NCI-H526 treated with DMSO at 0.1 percent for 48 hours (cell line): ENCODE data around the gene KCNQ4.

Experiments used
- DNase-seq: peaks from one replicate; lab custom pipeline; 2025; lab: John Stamatoyannopoulos, UW

KCNQ4 gene

DNA sequence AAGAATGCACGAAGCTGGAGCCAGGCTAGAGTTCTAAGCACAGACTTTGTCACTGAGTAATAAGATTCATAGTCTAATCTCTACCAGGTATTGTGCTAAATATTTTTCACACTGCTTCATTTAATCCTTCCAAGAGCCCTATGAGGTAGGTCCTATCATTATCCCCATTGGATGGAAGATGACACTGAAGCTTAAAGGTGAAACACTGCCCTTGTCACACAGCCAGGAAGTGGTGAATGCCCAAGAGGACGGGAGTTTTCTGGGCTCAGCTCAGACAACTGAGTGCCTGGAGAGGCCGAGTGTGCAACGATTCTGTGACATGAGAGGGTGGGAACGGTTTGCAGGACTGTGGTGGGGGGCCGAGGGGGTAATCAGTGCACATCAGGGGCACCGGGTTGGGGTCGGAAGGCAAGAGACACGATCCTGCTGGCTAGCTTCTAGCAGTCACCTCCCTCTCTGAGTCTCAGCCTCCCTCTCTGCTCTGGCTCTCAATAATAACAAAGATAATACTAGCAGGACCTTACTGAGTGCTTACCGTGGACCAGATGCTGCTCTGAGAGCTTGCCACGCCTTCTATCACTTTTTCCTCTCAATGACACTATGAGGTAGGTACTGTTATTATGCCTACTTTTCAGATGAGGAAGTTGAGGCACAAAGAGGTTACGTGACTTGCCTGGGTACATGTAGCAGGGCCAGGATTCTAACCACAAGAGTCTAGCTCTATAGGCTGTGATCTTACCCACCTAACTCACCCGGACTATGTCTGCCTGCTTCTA, 12.4 kb downstream of the KCNQ4 start:
- DNase-seq, result no peak

DNA sequence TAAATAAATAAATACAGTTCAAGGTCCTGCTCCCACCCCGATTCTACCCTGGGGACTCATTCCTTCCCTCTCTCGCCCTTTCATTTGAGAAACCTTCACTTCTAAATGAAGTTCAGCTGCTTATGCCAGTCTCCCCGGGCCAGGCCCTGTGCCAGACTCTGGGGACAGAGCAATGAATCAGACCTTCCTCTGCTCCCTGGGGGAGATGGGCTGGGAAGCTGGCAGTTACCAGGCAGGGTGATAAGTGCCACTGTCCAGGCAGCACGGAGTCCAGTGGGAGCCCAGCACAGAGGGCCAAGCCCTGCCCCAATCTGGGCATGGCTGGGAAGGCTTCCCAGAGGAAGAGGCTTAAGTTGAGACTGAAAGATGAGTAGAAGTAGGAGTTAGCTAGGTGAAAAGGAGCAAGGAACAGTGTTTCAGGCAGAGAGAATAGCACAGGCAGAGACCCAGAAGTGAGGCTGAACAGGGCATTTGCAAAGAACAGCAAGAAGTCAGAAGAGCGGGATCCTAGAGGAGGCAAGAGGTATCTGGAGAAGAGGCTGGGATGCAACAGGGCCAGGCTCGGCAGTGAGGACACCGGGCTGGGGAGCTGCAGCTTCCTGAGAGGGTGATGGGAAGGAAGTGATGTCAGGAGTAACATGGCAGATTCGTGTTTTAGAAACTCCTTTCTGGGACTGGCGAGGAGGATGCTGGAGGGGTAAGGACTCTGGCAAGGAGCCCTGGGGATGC, 13.5 kb downstream of the KCNQ4 start:
- no peak for DNase-seq

DNA sequence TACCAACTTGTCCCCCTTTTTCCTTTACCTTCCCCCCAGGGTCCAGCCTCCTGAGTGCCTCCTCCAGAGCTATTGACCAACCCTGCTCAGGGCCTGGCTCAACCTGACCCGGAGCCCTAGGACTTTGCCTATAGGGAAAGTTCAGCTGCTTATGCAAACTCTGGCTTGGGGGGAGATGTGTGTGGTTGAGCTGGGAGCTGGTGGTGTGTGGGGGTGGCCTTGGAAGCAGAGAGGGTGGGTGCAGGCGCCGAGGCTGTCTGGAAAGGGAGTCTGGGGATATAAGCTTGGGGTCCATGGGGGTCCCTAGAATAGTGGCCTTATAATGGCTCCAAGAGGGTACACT, 14.1 kb downstream of the KCNQ4 start:
- peak; percentile 45 for DNase-seq

DNA sequence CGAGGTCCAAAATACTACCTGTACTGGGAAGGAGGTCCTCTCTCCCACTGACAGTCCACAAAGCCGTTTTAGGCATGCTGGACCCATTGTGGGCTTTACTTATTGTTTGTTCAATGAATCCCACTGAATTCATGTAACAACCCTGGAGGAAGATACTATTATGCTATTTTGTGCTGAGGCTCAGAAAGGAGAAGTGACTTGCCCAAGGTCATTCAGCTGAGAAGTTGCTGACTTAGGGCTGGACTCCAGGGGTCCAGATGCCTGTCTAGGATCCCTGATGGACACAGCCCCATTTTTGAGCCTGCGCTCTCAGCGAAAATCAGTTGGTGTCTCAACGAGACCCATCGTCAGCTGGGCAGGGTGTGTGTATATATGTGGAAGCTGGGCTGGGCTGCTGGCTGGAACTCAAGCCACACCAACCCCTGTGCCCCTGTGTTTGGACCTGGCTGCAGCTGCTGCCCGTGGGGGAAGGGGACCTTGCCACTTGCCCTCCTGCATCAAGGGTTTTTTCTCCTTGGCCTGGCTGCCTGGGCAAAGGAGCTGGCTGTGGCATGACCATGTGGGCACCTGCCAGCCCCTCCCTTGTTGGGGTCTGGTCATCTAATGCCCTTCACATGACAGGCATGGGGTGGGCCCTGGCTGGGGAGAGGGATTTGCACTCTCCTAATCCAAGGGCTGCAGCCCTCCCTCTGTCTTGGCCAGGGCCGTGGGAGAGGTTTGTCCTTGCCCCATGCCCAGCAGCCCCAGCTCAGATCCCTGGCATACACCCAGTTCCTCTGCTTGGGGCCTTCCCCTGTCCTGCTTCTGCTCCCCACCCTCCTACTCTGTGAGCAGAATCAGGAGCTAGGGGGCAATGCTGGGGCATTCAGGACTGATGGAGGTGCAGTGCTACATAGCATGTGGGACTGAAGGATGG, 15.0 kb downstream of the KCNQ4 start:
- no peak for DNase-seq

DNA sequence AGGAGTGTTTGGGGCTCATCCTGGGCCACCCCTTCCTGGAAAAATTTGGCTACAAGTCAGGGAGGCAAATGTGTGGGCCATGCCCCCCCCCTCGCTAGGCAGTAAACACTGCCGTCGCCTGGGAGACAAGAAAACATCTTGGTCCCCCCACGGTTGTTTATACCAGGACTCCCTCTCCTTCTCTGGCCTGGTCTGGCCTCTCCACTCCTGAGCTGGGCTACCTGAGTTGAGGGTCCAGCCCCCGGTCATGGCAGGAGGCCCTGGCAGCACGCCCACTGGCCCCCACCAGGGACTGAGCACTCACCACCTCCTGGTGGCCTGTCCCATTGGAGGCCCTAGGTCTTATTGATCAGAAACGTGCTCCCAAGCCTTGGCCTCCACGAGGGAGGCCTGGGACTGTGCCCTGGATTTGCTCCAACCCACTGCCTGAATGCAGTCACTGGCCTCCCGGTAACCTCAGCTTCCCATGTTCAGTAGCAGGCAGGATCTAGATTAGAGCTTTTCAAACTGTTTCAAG, 15.8 kb downstream of the KCNQ4 start:
- no peak for DNase-seq

DNA sequence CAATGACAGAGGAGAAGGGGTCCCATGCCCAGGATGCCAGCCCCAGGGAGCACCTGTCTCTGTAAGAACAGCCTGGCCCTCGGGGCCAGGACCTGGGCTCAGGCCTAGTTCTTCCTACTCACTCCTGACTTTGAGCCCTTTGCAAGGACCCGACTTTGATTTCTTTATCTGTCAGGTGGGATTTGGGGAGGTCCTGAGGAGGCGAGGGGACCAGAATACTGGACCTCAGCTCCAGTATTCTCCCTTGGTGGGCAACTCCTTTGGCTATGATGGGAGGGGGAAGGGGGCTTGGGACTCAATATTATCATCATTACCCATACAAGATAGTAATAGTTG, 18.1 kb downstream of the KCNQ4 start:
- no peak for DNase-seq

DNA sequence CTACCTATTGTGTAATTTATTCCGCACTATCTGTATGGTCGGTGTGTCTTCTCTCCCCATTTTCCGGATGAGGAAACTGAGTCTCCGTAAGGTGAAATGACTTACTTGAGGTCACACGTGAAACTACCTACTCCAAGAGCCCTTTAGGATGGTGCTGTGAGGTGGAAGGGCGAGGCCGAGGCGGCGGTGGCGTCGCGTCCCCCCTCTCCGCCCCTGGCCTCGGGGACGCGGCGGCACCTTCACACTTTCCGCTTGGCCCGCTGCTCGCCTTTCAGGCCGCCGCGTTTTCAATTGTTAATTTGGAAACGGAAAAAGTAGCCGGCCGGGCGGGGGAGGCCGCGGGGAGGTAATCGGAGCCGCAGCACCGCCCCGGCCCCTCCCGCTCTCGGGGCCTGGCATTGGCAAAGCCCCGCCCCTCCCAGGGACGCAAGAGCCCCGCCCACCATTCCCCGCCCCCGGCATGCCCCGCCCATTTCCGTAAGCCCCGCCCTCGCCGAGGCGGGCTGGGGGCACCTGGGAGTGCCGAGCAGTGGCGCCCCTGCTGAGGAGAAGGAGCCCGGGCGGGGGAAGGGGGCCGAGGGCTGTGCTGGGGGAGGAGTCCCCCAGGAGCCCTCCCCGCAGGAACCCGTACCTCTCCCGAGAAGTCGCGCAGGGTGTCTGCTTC, 18.6 kb downstream of the KCNQ4 start:
- peak; percentile 81 for DNase-seq

DNA sequence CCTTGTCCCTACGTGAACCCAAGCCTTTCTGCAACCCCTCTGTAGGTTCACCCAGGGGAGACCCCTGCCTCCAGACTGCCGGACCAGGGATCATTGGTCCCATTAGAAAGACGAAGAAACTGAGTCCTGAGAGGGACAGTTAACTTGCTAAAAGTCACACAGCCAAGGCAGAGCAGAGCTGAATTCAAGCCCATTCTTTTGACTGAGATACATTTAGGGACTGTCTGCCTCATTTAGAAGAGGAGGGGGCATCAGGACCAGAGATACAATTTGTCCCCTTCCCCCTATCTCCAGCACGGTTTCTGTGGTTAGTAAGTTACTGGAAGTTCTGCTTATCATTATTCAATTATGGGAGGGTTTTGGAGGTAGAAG, 19.1 kb downstream of the KCNQ4 start:
- DNase-seq, result peak; percentile 79

DNA sequence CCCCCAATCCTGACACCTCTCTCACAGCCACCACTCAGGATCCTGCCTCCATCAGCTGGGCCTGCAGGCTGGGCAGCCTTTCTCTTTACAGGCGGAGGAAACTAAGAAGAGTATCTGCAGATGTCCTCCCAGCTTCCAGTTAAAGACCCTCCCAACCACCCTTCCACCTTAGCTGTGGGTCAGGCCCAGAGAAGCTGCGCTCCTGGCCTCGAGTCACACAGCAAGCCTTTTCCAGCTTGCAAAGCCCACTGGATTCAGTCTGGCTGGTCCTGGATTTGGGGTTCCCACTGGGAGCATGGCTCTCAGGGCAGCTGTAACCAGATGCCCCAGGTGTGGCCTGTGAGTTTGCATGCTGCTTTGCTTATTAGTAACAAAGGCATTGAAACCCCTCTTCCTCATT, 19.9 kb downstream of the KCNQ4 start:
- peak; percentile 81 for DNase-seq

DNA sequence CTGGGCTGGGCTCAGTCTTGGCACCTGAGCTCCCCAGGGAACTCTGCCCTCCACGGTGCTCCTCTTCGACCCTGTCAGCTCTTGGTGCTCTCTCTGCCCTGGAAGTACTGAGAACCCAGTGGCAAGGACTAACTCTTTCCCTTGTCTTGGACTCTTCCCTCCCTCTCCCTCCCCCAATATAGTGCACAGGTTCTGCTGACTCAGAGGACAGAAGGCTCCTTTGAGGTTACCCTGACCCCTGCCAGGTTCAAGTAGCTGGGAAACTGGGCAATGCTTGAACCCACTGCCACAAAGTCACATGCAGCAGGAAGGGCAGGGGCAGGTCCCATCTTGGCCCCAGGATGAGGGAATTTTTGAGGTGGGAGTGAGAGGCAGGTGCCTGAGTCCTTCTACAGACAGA, 20.3 kb downstream of the KCNQ4 start:
- DNase-seq, result no peak

DNA sequence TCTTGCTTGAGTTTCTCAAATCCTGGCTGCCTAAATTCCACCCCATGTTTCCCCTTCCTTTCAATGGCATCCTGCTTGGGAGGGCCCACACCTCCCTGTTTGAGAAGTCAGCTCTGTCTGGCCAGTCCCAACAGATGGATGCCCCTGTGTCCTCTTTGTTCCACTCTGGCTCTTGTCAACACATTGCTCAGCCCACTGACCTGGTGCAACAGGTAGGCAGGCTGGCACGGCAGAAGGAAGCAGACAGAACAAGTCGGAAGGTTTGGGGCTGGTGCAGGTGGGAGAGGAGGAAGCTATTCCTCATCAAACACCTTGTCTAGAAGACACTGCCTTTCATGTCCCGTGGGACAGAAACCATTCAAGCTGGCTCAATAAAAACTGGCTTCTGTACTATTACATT, 22.7 kb downstream of the KCNQ4 start:
- no peak for DNase-seq

DNA sequence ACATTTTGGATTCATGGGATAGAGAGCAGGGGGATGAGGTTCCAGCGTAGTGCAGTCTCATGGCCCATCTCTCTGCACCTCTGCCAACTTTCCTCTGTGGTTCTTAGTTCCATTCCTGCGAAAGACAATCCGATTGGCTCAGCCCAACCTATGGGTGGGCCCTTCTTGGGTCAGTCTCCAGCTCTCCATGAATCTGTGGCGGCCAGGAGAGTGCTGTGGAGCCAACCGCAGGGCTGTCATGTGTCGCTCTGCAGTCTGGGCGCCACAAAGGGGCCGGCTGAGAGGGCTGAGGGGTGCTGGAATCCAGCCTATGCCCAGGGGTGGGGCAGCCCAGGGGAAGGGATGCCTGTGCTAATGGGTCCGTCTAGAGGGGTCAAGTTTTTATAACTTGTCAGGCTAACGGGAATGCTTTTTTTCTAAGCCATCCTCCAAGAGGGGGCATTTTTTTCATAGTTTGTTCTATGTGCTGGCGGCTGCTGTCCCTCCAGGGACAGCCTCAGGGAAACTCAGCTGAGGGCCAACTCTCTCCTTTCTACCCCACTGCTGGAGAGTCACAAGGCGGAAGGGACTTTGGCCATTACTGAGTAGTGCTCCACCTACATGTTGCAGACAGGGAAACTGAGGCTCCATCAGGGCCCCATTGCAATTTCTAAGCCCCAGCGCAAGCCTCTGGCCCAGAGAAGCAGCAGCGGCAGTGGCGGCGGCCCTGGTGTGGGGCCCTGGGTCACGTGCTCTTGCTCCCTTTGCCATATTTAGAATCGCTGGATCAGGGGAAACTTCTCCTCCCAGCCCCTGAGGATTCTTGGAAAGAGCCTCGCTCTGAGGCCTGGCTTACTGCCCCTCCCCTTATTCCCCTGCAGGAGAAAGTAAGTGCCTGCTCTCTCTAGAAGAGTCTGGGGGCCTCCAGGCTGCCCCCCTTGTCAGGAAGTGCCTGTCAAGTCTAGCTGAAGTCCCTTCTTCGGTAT, 23.4 kb downstream of the KCNQ4 start:
- no peak for DNase-seq

DNA sequence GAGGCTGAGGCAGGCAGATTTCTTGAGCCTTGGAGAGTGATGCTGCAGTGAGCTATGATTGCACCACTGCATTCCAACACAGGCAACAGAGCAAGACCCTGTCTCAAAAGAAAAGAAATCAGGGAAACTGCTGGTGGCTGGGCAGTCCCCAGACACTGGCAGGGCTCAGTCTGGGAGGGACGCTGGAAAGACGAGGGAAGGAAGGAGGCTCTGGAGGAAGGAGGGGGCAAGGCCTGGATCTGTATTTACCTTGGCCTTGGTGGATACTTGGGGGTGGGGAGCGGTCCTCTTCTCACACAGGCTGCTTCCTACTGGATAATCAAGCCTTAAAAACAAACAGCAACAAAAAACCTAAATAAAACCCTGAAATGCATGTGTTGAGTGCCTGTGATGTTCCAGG, 24.4 kb downstream of the KCNQ4 start:
- DNase-seq, result no peak

DNA sequence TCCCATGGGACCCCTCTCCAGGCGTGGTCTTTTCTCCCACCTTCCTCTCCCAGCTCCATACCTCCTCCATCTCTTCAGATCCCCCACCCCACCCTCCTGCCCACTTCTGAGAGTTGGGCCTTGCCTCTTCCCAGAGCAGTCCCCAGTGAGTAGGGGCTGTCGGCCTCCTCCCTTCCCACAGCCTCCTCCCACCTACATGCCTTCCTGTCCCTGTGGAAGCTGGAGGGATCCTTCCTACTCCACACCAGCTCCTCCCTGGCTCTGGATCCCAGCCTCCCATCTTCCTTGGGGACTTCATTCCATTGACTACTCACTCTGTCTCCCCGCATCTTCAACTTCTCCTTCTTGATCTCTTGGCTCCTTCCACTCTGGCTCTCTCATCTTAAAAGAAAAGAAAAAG, 24.9 kb downstream of the KCNQ4 start:
- DNase-seq, result no peak

DNA sequence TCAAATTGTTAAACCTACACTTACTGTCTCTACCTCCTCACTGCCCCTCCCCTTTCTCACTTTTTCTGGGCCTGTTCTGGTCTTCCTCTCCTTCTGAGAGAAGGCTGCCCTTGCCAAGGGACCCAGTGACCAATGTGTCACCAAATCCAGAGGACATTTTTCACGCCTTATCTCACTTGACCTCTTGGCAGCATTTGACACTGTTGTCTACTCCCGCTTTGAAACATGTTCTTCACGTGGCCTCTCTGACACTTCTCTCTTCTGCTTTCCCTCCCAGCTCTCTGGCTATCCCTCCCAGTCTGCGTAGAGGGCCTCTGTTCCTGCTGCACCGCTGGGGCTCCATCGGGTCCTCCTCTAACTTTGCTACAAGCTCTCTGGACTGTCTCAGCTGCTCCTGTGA, 25.3 kb downstream of the KCNQ4 start:
- DNase-seq, result no peak

DNA sequence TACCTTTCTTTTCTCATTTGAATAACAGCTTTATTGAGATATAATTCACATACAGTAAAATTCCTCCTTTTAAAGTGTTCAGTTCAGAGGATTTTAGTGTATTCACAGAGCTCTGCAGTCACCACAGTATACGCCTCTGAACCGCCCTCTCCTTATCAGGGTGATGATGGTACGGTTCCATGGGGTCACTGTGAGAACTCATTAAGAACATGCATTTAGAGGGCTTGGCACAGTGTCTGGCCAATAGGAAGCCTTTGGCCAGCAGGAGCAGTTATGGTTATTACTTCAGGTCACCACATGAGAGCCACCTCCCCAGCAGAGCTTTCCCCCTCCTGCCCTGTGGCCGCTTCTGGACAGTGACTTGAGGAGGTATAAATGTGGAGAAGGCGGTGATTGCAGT, 27.3 kb downstream of the KCNQ4 start:
- DNase-seq, result no peak

DNA sequence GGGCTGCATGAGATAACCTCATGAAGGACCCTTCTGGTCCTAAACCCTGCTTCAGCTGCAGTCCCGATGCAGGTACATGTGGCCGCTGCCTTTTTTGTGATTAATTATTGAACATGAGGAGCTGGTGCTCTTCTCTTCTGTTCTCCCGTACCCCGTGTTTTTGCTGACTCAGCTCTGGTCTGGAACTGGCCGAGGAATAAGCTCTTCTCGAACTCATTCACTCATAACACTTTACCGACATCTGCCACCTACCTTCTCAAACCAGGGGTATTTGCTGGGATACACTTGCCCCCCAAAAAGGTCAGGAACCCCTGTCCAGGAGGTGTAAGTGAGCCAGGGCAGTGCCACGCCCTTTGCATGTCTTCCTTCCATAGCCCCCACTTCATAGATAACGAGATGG, 31.8 kb downstream of the KCNQ4 start:
- no peak for DNase-seq

DNA sequence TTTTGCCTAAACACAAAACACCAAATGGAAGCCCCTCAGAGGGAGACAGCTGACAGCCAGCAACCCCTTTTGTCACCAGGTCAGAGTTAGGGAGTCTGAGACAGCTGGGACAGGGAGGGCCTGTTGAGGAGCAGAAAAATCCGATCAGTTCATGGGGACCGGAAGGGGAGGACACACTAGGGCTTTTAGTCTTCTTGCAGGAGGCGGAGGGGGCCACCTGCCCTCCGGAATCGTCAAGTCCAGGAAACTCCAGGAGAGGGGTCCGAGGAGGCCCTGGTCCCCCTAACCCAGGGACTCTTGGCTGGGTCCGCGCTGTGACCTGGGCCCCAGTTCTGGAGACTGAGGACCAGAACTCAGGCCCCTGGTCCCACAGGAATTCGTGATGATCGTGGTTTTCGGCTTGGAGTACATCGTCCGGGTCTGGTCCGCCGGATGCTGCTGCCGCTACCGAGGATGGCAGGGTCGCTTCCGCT, 34.2 kb downstream of the KCNQ4 start:
- DNase-seq, result no peak

DNA sequence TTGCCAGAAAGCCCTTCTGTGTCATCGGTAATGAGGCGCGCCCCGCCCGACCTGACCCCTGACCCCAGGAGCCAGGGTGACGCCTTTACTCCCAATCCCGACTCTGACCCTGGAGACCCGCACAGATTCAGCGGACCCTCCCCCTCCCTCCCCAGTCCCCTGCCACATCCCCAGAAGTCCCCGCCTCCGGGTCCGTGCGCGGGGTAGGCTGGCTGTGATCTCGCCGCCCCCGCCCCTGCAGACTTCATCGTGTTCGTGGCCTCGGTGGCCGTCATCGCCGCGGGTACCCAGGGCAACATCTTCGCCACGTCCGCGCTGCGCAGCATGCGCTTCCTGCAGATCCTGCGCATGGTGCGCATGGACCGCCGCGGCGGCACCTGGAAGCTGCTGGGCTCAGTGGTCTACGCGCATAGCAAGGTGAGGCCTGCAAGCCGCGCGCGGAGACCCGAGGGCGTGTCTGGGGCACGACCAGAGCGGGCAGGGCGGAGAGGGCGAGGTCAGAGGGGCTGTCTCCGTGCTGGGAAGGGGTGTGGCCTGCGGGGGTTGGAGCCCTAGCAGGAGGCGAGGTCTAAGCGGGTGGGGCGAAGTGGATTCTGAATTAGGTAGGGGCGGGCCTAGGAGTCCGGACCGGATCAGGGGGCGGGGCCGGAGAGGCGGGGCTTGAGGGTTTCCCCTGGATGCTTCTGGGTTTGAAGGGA, 34.8 kb downstream of the KCNQ4 start:
- DNase-seq, result no peak

DNA sequence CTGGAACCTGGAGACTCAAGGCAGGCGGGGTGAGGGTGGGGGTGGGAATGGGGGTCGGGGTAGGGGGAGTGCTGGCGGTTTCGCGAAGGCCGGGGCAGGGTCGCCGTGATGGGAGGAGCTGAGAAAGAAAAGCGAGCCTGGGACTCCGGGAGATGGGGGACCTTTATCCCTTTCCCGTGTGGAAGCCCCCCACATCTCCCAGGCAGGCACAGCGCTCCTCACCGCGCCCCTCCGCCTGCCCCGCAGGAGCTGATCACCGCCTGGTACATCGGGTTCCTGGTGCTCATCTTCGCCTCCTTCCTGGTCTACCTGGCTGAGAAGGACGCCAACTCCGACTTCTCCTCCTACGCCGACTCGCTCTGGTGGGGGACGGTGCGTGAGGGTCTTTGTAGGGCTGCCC, 35.5 kb downstream of the KCNQ4 start:
- DNase-seq, result no peak
